Measurements from ENCODE around the gene TREH. TPM values are rescaled to one million over a fixed set of nuclear protein-coding genes. Genes with fewer than 3 reads are reported as not detected.

The TREH gene
- total and polyA plus RNA-seq, 2 experiments from 2014 or later = 0.36 TPM; not detected in 1

DNA sequence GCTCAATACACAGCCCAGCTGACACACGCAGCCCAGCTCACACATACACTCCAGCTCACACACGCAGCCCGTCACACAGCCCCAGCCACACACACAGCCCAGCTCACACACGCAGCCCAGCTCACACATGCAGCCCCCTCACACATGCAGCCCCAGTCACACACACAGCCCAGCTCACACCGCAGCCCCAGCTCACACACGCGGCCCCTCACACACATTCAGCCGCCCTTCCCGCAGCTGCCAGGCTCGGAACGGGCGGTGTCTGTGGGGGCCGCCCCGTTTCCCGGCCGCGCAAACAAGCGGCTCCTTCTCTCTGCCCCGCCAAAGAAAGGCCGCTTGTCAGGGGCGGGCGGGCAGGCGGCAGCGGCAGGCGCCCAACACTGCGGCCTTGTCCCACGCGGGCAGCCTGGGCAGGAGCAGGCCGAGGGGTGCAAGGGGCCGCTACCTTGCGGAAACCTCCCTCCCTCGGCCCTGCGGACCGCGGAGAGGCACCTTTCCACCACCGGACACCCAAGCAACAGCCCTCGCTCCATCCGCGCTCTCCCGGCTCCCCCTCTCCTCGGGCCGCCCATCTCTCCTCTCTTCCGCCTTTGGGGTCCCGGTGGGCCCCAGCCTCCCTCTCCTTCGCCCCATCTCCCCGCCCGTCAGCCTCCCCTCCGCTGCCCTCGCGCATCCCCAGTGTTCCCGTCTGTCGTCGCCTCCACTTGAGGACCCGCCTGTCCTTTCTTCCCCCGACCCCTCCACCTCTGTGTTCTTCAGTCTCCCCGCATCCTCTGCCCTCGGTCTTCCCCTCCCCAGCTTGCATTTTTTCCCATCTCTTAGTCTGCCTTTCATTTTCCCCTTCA is 69.8 kb downstream of the TREH start:
- ATAC-seq (peak; percentile 2), DNase-seq (ENCODE audit: low spot score) (peak; percentile 57)
- H3K4me1 Mint-ChIP-seq = peaks cover 56% of the 10 kb centered on the region
- Histone ChIP-seq H4K20me1 (replicated peaks; ENCODE audit: insufficient read depth) (peaks cover 10% of the 10 kb centered on the region; the same call in 1 of the 2 replicates), H3K27ac (ENCODE audit: low read depth) (no peak overlapping the region), H3K27me3 (ENCODE audit: insufficient read depth) (peaks cover 73% of the 10 kb centered on the region), H3K4me2 (peak overlapping the region; percentile 91), H2AFZ (peak overlapping the region; percentile 95), H3K79me2 (replicated peaks; ENCODE audit: insufficient read depth) (no peaks in the 10 kb centered on the region), H3K4me3 (peak overlapping the region; percentile 72), H3F3A (replicated peaks; ENCODE audit: low read depth) (peaks cover 9% of the 10 kb centered on the region), H3K4me1 (ENCODE audit: insufficient read depth) (peaks cover 49% of the 10 kb centered on the region), H3K9me2 (ENCODE audit: insufficient read depth) (no peaks in the 10 kb centered on the region), H3K36me3 (ENCODE audit: insufficient read depth) (no peaks in the 10 kb centered on the region)
- H3K4me3 Mint-ChIP-seq = peak overlapping the region; percentile 64
- peaks cover 3% of the 10 kb centered on the region; the same call in 2 of the 3 replicates for H3K9me3 Mint-ChIP-seq
- H3K27ac Mint-ChIP-seq = no peak overlapping the region
- TF ChIP-seq EZH2phosphoT487 (IDR thresholded peaks at IDR 0.05; ENCODE audit: unreplicated experiment) (peak; percentile 93), ZNF331 (CRISPR knock-in tag; IDR thresholded peaks at IDR 0.05; ENCODE audit: low read depth) (no peak), EZH2 (IDR thresholded peaks at IDR 0.05; ENCODE audit: low read depth, unreplicated experiment) (peak; percentile 85), JUNB (IDR thresholded peaks at IDR 0.05; ENCODE audit: unreplicated experiment) (no peak)
- TF ChIP-seq, protein P1, sequence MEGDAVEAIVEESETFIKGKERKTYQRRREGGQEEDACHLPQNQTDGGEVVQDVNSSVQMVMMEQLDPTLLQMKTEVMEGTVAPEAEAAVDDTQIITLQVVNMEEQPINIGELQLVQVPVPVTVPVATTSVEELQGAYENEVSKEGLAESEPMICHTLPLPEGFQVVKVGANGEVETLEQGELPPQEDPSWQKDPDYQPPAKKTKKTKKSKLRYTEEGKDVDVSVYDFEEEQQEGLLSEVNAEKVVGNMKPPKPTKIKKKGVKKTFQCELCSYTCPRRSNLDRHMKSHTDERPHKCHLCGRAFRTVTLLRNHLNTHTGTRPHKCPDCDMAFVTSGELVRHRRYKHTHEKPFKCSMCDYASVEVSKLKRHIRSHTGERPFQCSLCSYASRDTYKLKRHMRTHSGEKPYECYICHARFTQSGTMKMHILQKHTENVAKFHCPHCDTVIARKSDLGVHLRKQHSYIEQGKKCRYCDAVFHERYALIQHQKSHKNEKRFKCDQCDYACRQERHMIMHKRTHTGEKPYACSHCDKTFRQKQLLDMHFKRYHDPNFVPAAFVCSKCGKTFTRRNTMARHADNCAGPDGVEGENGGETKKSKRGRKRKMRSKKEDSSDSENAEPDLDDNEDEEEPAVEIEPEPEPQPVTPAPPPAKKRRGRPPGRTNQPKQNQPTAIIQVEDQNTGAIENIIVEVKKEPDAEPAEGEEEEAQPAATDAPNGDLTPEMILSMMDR (conservative IDR thresholded peaks at IDR 0.05; ENCODE audit: low read depth in 2 of 2) = no peak
- peaks cover 4% of the 10 kb centered on the region; the same call in 1 of the 3 replicates for H3K36me3 Mint-ChIP-seq (ENCODE audit: low read depth)
- peaks cover 72% of the 10 kb centered on the region for H3K27me3 Mint-ChIP-seq (ENCODE audit: insufficient read depth, low read depth, poor library complexity)

DNA sequence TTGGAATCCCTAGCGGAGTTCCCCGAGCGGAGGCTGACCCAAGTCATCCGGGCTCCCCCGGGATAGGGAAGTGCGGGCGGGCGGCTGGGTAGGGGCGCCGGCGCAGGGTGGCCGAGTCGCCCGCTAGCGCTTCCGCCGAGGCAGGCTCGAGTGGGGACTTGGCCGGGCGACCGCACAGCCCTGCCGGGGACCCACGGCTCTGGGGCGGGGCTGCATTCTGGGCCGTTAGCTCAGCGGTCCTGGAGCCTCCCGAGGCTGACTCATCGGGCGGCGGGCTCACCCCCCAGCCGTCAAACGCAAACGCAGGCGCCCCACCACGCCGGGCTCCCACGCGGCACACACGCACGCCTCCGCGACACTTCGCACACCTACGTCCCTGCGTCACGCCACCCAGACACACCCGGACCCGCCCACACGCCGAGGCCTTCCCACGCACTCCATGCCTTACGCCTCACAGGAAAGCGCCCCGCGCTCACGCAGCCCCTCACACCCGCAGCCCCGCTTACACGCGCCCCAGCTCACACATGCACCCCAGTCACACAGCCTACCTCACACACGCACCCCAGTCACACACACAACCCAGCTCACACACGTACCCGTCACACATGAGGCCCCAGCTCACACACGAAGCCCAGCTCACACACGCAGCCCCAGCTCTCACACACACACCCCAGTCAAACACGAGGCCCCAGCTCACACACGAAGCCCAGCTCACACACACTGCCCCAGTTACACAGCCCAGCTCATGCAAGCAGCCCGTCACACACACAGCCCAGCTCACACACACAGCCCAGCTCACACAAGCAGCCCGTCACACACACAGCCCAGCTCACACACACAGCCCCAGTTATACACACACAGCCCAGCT is 70.9 kb downstream of the TREH start:
- peaks cover 75% of the 10 kb centered on the region for H3K27me3 Mint-ChIP-seq (ENCODE audit: insufficient read depth, low read depth, poor library complexity)
- H3K27me3 ChIP-seq (ENCODE audit: insufficient read depth) = peaks cover 83% of the 10 kb centered on the region

More for the DNA sequence above, 70.9 kb downstream of the TREH start:
- Histone ChIP-seq H2AFZ (peak overlapping the region; percentile 76), H3F3A (replicated peaks; ENCODE audit: low read depth) (peaks cover 15% of the 10 kb centered on the region), H3K27ac (ENCODE audit: low read depth) (no peak overlapping the region), H3K79me2 (replicated peaks; ENCODE audit: insufficient read depth) (no peaks in the 10 kb centered on the region), H3K36me3 (ENCODE audit: insufficient read depth) (no peaks in the 10 kb centered on the region), H3K4me3 (peak overlapping the region; percentile 72), H3K4me1 (ENCODE audit: insufficient read depth) (peaks cover 41% of the 10 kb centered on the region), H4K20me1 (replicated peaks; ENCODE audit: insufficient read depth) (peaks cover 19% of the 10 kb centered on the region), H3K4me2 (peak overlapping the region; percentile 89), H3K9me2 (ENCODE audit: insufficient read depth) (no peaks in the 10 kb centered on the region)
- ATAC-seq (peak; percentile 3), DNase-seq (ENCODE audit: low spot score) (no peak)
- TF ChIP-seq ZNF331 (CRISPR knock-in tag; IDR thresholded peaks at IDR 0.05; ENCODE audit: low read depth) (no peak), EZH2 (IDR thresholded peaks at IDR 0.05; ENCODE audit: low read depth, unreplicated experiment) (peak; percentile 74), EZH2phosphoT487 (IDR thresholded peaks at IDR 0.05; ENCODE audit: unreplicated experiment) (peak; percentile 56)
- H3K9me3 Mint-ChIP-seq = peaks cover 3% of the 10 kb centered on the region; the same call in 1 of the 3 replicates
- no peak overlapping the region for H3K27ac Mint-ChIP-seq
- H3K4me3 Mint-ChIP-seq = peak overlapping the region; percentile 64
- H3K36me3 Mint-ChIP-seq (ENCODE audit: low read depth) = peaks cover 4% of the 10 kb centered on the region; the same call in 1 of the 3 replicates
- H3K4me1 Mint-ChIP-seq = peaks cover 47% of the 10 kb centered on the region
